GM23338 (cell line): ENCODE results near the gene CABLES2. TPM values are rescaled to one million over a fixed set of nuclear protein-coding genes. Genes with fewer than 3 reads are reported as not detected.

Experiments used
- ATAC-seq: fragments of 200-7000 bp; cut with Tn5 transposase; 3 replicates; pipeline ENCODE4 v1.9.1; 2020
- DNase-seq: peaks from one replicate; pipeline ENCODE4 v3.0.0-alpha.2; 2015; ENCODE audit warnings: low spot score
- H2AFZ ChIP-seq: fragments of 200-600 bp; sonication (generic); 2 replicates; pipeline ENCODE4 v1.8.0; 2016; ENCODE audit warnings: antibody characterized with exemption, mild to moderate bottlenecking, moderate library complexity
- H3F3A ChIP-seq: fragments of 200-600 bp; sonication (generic); replicated peaks from 2 replicates; pipeline ENCODE4 v1.8.0; 2017; ENCODE audit warnings: antibody characterized with exemption, mixed run types, low read depth
- H3K27ac ChIP-seq: fragments of 200-600 bp; sonication (generic); 2 replicates; pipeline ENCODE4 v1.6.1; 2016; ENCODE audit warnings: low read depth
- H3K27me3 ChIP-seq: fragments of 200-600 bp; sonication (generic); 2 replicates; pipeline ENCODE4 v1.8.0; 2016; ENCODE audit warnings: mild to moderate bottlenecking, mixed run types, moderate library complexity; ENCODE audit not compliant: insufficient read depth
- H3K36me3 ChIP-seq: fragments of 200-600 bp; sonication (generic); 2 replicates; pipeline ENCODE4 v1.8.0; 2016; ENCODE audit warnings: mild to moderate bottlenecking; ENCODE audit not compliant: insufficient read depth
- H3K4me1 ChIP-seq: fragments of 200-600 bp; sonication (generic); 2 replicates; pipeline ENCODE4 v1.8.0; 2016; ENCODE audit warnings: mild to moderate bottlenecking, moderate library complexity; ENCODE audit not compliant: insufficient read depth
- H3K4me2 ChIP-seq: fragments of 200-600 bp; sonication (generic); 2 replicates; pipeline ENCODE4 v1.7.1; 2017; ENCODE audit warnings: mixed run types
- H3K4me3 ChIP-seq: fragments of 200-600 bp; sonication (generic); 2 replicates; pipeline ENCODE4 v1.6.1; 2016; ENCODE audit warnings: mixed run types
- H3K79me2 ChIP-seq: fragments of 200-600 bp; sonication (generic); replicated peaks from 2 replicates; pipeline ENCODE4 v1.8.0; 2017; ENCODE audit warnings: mild to moderate bottlenecking; ENCODE audit not compliant: insufficient read depth
- H3K9me2 ChIP-seq: fragments of 200-600 bp; sonication (generic); 2 replicates; pipeline ENCODE4 v1.8.0; 2017; ENCODE audit not compliant: insufficient read depth
- H4K20me1 ChIP-seq: fragments of 200-600 bp; sonication (generic); replicated peaks from 2 replicates; pipeline ENCODE4 v1.8.0; 2017; ENCODE audit warnings: mild to moderate bottlenecking; ENCODE audit not compliant: insufficient read depth
- H3K27ac Mint-ChIP-seq: 2 replicates; pipeline ENCODE4 v1.8.0; 2020; ENCODE audit warnings: inconsistent platforms, mild to moderate bottlenecking, moderate library complexity, mixed read lengths
- H3K27me3 Mint-ChIP-seq: 3 replicates; pipeline ENCODE4 v1.8.0; 2022; ENCODE audit warnings: low read depth, mild to moderate bottlenecking, moderate library complexity, mixed read lengths, inconsistent platforms; ENCODE audit not compliant: insufficient read depth, poor library complexity
- H3K36me3 Mint-ChIP-seq: 3 replicates; pipeline ENCODE4 v1.8.0; 2021; ENCODE audit warnings: low read depth, mild to moderate bottlenecking, inconsistent platforms, moderate library complexity, mixed read lengths
- H3K4me1 Mint-ChIP-seq: 3 replicates; pipeline ENCODE4 v1.8.0; 2020; ENCODE audit warnings: mild to moderate bottlenecking, inconsistent platforms, mixed read lengths
- H3K4me3 Mint-ChIP-seq: 3 replicates; pipeline ENCODE4 v1.8.0; 2021; ENCODE audit warnings: moderate library complexity, mild to moderate bottlenecking, inconsistent platforms, mixed read lengths
- H3K9me3 Mint-ChIP-seq: 3 replicates; pipeline ENCODE4 v1.8.0; 2020; ENCODE audit warnings: moderate library complexity, mild to moderate bottlenecking, inconsistent platforms, mixed read lengths
- CREB1 ChIP-seq: fragments of 250-450 bp; sonication (Bioruptor Pico); IDR thresholded peaks from 2 replicates; pipeline ENCODE4 v1.5.0; 2020; ENCODE audit warnings: low read depth, mild to moderate bottlenecking, moderate library complexity
- EZH2phosphoT487 ChIP-seq: fragments of 200-600 bp; sonication (generic); IDR thresholded peaks from one replicate; pipeline ENCODE4 v1.8.1; 2018; ENCODE audit warnings: antibody characterized with exemption; ENCODE audit not compliant: unreplicated experiment
- NANOG ChIP-seq: IDR thresholded peaks from 2 replicates; pipeline ENCODE4 v1.6.1; 2016; ENCODE audit warnings: antibody characterized with exemption, borderline replicate concordance
- ZNF114 ChIP-seq: fragments of 250-450 bp; sonication (Bioruptor Pico); IDR thresholded peaks from 2 replicates; pipeline ENCODE4 v1.5.0; 2020; ENCODE audit warnings: mild to moderate bottlenecking, moderate library complexity
- polyA plus RNA-seq: library from polyadenylated mRNA; unstranded; fragments of >200 nt; fragmentation: Nextera tagmentation; extraction: Ambion mirVana; gene quantifications from 2 replicates; pipeline ENCODE4 v1.2.1, GENCODE V29; 2016
- total RNA-seq: library from RNA; depleted of rRNA; stranded (reverse); fragments of >200 nt; shearing (Covaris generic); gene quantifications from 2 replicates; pipeline ENCODE4 v1.2.3, GENCODE V29; 2014
- TF ChIP-seq, protein P1 (sequence below): fragments of 250-450 bp; sonication (Bioruptor Pico); IDR thresholded peaks from 2 replicates; pipeline ENCODE4 v1.5.0; 2020; ENCODE audit warnings: mild to moderate bottlenecking, moderate library complexity

CABLES2 gene
- total and polyA plus RNA-seq, 2 experiments from 2014 or later = 4.3 to 12.7 TPM

DNA sequence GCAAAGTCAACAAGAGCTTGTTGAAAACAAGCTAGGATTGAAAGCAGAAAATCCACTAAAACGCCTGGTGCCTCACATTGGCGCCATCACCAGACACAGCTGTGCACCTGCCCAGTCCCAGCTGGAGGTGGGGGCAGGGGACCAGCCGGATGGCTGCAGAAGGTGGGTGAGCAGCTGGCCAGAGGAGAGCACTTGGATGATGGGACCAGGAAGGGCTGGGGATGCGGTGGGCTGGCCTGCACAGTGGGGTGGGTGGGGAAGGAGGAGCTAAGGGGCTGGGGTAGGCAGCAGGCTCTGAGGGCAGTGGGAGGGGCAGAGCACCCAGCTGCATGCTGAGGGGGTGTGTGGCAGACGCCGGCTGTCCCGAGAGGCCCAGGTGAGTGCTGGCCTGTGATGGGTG is 7.1 kb downstream of the CABLES2 start (continued):
- TF ChIP-seq, protein P1, sequence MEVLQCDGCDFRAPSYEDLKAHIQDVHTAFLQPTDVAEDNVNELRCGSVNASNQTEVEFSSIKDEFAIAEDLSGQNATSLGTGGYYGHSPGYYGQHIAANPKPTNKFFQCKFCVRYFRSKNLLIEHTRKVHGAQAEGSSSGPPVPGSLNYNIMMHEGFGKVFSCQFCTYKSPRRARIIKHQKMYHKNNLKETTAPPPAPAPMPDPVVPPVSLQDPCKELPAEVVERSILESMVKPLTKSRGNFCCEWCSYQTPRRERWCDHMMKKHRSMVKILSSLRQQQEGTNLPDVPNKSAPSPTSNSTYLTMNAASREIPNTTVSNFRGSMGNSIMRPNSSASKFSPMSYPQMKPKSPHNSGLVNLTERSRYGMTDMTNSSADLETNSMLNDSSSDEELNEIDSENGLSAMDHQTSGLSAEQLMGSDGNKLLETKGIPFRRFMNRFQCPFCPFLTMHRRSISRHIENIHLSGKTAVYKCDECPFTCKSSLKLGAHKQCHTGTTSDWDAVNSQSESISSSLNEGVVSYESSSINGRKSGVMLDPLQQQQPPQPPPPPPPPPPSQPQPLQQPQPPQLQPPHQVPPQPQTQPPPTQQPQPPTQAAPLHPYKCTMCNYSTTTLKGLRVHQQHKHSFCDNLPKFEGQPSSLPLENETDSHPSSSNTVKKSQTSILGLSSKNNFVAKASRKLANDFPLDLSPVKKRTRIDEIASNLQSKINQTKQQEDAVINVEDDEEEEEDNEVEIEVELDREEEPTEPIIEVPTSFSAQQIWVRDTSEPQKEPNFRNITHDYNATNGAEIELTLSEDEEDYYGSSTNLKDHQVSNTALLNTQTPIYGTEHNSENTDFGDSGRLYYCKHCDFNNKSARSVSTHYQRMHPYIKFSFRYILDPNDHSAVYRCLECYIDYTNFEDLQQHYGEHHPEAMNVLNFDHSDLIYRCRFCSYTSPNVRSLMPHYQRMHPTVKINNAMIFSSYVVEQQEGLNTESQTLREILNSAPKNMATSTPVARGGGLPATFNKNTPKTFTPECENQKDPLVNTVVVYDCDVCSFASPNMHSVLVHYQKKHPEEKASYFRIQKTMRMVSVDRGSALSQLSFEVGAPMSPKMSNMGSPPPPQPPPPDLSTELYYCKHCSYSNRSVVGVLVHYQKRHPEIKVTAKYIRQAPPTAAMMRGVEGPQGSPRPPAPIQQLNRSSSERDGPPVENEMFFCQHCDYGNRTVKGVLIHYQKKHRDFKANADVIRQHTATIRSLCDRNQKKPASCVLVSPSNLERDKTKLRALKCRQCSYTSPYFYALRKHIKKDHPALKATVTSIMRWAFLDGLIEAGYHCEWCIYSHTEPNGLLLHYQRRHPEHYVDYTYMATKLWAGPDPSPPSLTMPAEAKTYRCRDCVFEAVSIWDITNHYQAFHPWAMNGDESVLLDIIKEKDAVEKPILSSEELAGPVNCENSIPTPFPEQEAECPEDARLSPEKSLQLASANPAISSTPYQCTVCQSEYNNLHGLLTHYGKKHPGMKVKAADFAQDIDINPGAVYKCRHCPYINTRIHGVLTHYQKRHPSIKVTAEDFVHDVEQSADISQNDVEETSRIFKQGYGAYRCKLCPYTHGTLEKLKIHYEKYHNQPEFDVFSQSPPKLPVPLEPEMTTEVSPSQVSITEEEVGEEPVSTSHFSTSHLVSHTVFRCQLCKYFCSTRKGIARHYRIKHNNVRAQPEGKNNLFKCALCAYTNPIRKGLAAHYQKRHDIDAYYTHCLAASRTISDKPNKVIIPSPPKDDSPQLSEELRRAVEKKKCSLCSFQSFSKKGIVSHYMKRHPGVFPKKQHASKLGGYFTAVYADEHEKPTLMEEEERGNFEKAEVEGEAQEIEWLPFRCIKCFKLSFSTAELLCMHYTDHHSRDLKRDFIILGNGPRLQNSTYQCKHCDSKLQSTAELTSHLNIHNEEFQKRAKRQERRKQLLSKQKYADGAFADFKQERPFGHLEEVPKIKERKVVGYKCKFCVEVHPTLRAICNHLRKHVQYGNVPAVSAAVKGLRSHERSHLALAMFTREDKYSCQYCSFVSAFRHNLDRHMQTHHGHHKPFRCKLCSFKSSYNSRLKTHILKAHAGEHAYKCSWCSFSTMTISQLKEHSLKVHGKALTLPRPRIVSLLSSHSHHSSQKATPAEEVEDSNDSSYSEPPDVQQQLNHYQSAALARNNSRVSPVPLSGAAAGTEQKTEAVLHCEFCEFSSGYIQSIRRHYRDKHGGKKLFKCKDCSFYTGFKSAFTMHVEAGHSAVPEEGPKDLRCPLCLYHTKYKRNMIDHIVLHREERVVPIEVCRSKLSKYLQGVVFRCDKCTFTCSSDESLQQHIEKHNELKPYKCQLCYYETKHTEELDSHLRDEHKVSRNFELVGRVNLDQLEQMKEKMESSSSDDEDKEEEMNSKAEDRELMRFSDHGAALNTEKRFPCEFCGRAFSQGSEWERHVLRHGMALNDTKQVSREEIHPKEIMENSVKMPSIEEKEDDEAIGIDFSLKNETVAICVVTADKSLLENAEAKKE = no peak

DNA sequence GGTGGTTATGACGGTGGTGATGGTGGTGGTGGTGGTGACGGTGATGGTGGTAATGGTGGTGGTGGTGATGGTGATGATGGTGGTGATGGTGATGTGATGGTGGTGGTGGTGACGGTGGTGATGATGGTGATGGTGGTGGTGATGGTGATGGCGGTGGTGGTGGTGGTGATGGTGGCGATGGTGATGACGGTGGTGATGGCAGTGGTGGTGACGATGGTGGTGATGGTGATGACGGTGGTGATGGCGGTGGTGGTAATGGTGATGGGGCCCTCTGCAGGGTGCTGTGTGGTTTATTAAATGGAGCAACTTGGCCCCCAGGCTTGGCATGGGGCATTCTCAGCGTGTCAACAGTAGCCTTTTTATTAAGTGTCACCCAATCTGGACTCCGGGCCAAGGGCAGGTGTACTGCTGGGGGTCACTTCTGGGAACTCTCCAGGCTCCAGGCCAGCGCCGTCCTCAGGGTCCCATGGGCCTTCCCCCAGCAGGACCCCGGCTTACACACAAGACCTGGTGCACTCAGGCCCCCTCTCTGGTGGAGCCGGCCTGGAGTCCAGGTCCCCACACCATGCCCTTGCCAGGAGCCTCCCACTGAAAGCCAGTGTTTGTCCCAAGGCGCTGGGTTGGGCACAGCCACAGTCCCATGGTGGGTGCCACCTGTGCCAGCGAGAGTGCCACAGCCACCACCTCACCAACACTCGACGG is 8.8 kb downstream of the CABLES2 start:
- Mint-ChIP-seq H3K27ac (no peak overlapping the region), H3K9me3 (peaks cover 4% of the 10 kb centered on the region; the same call in 2 of the 3 replicates), H3K27me3 (peaks cover 10% of the 10 kb centered on the region), H3K36me3 (peaks cover 14% of the 10 kb centered on the region), H3K4me3 (no peak overlapping the region; the same call in 2 of the 3 replicates), H3K4me1 (peaks cover 7% of the 10 kb centered on the region)
- ATAC-seq (no peak), DNase-seq (no peak)
- Histone ChIP-seq H3K36me3 (no peaks in the 10 kb centered on the region), H3K27ac (no peak overlapping the region), H3K4me1 (no peaks in the 10 kb centered on the region), H3F3A (no peaks in the 10 kb centered on the region), H3K4me3 (no peak overlapping the region), H3K79me2 (no peaks in the 10 kb centered on the region), H3K4me2 (no peak overlapping the region), H3K27me3 (no peaks in the 10 kb centered on the region), H4K20me1 (no peaks in the 10 kb centered on the region; the same call in 1 of the 2 replicates), H3K9me2 (no peaks in the 10 kb centered on the region), H2AFZ (no peak overlapping the region)
- TF ChIP-seq, protein P1 = no peak
- TF ChIP-seq ZNF114 (CRISPR knock-in tag) = no peak
- no peak for TF ChIP-seq EZH2phosphoT487
- TF ChIP-seq NANOG = no peak
- no peak for TF ChIP-seq CREB1 (CRISPR knock-in tag)
